Progenitor cell of endocrine pancreas (in vitro differentiated cells): ENCODE measurements around the gene TARS2. TPM values are rescaled to one million over a fixed set of nuclear protein-coding genes. Genes with fewer than 3 reads are reported as not detected.

Source experiments
- DNase-seq: peaks from one replicate; pipeline ENCODE4 v3.0.0; 2021; ENCODE audit warnings: low spot score; ENCODE audit not compliant: unreplicated experiment
- H3K27ac Mint-ChIP-seq: 2 replicates; pipeline ENCODE4 v1.8.0; 2021; ENCODE audit warnings: mild to moderate bottlenecking, moderate library complexity, mixed read lengths
- H3K27me3 Mint-ChIP-seq: 2 replicates; pipeline ENCODE4 v1.8.0; 2021; ENCODE audit warnings: mixed read lengths
- H3K36me3 Mint-ChIP-seq: 2 replicates; pipeline ENCODE4 v1.8.0; 2022; ENCODE audit warnings: mixed read lengths; ENCODE audit not compliant: insufficient read depth
- H3K4me1 Mint-ChIP-seq: 2 replicates; pipeline ENCODE4 v1.8.0; 2021; ENCODE audit warnings: low read depth, mixed read lengths
- H3K4me3 Mint-ChIP-seq: 2 replicates; pipeline ENCODE4 v1.8.0; 2021; ENCODE audit warnings: low read depth, mild to moderate bottlenecking, moderate library complexity, mixed read lengths
- H3K9me3 Mint-ChIP-seq: 2 replicates; pipeline ENCODE4 v1.8.0; 2021; ENCODE audit warnings: low read depth, mixed read lengths
- total RNA-seq: library from RNA; stranded (reverse); gene quantifications from 2 replicates; pipeline ENCODE4 v1.2.1, GENCODE V29; 2021
- TF ChIP-seq, protein P1 (sequence below): fragments of 200-600 bp; sonication (generic); IDR thresholded peaks from one replicate; pipeline ENCODE4 v1.5.0; 2021; ENCODE audit warnings: antibody characterized with exemption, mild to moderate bottlenecking; ENCODE audit not compliant: unreplicated experiment

Gene TARS2
- total RNA-seq, 1 donor from 2014 or later, result 30.8 TPM

DNA sequence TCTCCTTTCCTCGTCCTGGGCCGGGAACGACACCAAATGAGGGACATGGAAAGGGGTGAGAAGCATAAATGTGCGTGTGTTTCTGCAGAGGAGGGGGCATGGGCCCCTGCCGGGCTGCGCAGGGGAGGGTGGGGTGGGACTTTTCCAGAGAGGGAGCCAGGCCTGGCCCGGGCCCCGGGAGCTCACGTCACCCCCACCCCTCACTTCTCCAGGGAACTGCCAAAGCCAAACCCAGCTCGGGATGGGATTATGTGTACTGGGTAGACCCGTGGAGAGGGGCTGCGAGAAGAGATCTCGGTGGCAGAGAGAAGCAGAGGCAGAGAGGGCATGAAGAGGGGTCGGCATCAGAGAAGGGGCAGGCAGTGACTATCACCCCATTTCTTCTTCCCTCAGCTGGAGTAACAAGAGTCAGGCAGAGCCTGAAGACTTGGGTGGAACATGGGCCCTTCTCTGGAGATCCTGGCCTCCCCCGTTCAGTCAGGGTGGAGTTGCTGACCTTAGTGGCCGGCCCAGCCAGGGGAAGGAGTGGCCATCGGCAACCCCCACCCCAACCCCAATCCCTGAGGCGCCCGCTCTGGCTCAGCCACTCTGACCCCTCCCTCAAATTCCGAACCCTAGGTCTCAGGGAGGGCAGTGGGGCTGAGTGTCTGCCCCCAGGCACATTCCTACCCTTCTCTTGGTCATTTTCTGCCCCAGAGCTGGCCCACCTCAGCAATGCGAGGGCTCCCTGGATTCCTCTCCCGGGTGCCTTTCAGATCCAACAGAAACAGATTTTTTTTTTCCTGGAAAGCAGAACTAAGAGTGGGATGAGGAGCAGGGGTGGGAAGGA lies 63.2 kb downstream of the TARS2 start:
- H3K4me1 Mint-ChIP-seq, result peaks cover 7% of the 10 kb centered on the region
- TF ChIP-seq, protein P1, sequence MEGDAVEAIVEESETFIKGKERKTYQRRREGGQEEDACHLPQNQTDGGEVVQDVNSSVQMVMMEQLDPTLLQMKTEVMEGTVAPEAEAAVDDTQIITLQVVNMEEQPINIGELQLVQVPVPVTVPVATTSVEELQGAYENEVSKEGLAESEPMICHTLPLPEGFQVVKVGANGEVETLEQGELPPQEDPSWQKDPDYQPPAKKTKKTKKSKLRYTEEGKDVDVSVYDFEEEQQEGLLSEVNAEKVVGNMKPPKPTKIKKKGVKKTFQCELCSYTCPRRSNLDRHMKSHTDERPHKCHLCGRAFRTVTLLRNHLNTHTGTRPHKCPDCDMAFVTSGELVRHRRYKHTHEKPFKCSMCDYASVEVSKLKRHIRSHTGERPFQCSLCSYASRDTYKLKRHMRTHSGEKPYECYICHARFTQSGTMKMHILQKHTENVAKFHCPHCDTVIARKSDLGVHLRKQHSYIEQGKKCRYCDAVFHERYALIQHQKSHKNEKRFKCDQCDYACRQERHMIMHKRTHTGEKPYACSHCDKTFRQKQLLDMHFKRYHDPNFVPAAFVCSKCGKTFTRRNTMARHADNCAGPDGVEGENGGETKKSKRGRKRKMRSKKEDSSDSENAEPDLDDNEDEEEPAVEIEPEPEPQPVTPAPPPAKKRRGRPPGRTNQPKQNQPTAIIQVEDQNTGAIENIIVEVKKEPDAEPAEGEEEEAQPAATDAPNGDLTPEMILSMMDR, result no peak
- no peak for DNase-seq
- H3K36me3 Mint-ChIP-seq, result no peaks in the 10 kb centered on the region
- no peaks in the 10 kb centered on the region for H3K9me3 Mint-ChIP-seq
- H3K27me3 Mint-ChIP-seq, result peaks cover 17% of the 10 kb centered on the region
- peak overlapping the region; percentile 67 for H3K27ac Mint-ChIP-seq
- H3K4me3 Mint-ChIP-seq, result no peak overlapping the region

DNA sequence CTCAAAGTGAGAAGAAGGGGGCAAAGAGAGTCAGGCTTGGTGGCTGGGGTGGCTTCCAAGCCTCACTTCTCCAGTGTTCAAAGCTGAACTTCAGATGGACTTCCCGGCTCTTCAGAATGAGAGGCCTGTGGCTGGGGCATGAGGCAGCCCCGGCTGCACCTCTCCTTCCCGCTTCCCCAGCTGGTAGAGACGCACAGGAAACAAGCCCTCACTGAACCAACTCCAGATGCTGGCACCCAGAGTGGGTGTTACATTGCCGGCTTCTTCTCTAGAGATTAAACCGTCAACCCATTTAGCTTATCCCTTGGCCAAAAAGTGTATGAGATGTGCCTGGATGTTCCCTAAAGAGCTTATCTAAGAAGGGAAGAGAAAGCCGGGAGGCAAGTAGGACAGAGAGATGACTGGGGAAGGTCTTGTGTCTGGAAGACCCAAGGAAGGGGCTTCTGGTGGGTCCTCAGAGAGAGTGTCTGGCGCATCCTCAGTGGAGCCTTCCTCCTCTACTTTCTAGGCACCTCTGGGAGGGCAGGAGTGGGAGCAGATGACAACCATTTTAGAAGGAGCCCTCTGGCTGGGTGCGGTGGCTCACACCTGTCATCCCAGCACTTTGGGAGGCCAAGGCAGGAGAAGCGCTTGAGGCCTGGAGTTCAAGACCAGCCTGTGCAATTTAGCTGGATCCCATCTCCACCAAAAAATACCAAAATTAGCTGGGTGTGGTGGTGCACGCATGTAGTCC lies 64.0 kb downstream of the TARS2 start:
- Mint-ChIP-seq H3K27ac (no peak overlapping the region), H3K4me3 (no peak overlapping the region)
- DNase-seq, result no peak

DNA sequence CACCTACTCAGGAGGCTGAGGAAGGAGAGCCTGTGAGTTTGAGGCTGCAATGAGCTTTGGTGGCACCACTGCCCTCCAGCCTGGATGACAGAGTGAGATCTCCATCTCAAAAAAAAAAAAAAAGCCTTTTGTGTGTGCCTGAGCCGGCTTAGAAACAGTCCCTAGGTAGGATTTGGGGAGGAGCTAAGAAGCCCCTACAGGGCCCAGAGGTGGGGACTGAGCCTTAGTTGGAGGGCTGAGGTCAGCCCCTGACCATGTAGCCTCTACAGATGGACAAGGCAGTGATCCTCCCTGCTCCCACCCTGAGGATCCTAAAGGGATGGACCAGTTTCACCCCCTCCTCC lies 64.5 kb downstream of the TARS2 start:
- Mint-ChIP-seq H3K27ac (no peak overlapping the region), H3K9me3 (no peaks in the 10 kb centered on the region), H3K4me3 (no peak overlapping the region), H3K27me3 (peaks cover 17% of the 10 kb centered on the region), H3K4me1 (peaks cover 5% of the 10 kb centered on the region), H3K36me3 (no peaks in the 10 kb centered on the region)
- TF ChIP-seq, protein P1, result no peak
- DNase-seq, result no peak

More for the DNA sequence above, 64.0 kb downstream of the TARS2 start:
- TF ChIP-seq, protein P1, result no peak
- Mint-ChIP-seq H3K27me3 (peaks cover 17% of the 10 kb centered on the region), H3K9me3 (no peaks in the 10 kb centered on the region), H3K36me3 (no peaks in the 10 kb centered on the region), H3K4me1 (peaks cover 6% of the 10 kb centered on the region)

DNA sequence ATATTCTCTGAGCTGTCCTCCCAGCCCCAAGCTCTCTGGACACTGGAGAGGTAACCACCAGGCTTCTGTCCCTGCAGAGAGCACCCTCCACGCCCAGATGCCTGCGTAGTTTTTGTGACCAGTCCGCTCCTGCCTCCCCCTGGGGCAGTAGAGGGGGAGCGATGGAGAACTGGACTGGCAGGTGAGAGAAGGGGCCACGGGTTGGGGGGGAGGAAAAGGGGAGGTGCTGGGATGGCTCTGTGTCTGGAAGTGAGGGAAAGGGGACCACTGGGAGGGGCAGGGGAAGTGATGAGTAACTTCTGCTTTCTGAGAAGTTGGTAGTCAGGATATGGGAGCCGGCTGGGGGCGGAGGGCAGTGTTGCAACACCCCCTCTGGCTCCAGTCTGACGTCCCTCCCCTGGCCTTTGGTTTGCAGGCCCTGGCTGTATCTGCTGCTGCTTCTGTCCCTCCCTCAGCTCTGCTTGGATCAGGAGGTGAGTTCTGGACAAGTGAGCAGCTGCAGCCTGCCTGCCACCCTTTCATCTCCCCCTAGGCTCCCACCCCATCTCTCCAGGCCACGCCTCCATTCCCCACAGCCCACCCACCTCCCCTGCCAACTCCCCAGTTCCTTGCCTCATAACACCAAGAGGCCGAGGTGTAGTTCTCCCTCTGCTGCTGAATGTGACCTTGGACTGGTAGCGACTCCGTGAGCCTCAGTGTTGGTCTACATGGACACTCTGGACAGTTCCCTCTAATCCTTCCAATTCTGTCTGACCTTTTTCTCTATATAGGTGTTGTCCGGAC lies 65.1 kb downstream of the TARS2 start:
- Mint-ChIP-seq H3K27me3 (peaks cover 17% of the 10 kb centered on the region), H3K9me3 (no peaks in the 10 kb centered on the region), H3K4me3 (no peak overlapping the region), H3K27ac (no peak overlapping the region), H3K36me3 (no peaks in the 10 kb centered on the region), H3K4me1 (peaks cover 5% of the 10 kb centered on the region)
- DNase-seq, result no peak
- TF ChIP-seq, protein P1, result no peak

DNA sequence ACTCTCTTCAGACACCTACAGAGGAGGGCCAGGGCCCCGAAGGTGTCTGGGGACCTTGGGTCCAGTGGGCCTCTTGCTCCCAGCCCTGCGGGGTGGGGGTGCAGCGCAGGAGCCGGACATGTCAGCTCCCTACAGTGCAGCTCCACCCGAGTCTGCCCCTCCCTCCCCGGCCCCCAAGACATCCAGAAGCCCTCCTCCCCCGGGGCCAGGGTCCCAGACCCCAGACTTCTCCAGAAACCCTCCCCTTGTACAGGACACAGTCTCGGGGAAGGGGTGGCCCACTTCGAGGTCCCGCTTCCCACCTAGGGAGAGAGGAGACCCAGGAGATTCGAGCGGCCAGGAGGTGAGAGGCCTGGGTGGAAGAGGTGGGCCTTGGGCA lies 65.7 kb downstream of the TARS2 start:
- TF ChIP-seq, protein P1, result no peak
- no peak for DNase-seq
- Mint-ChIP-seq H3K27ac (no peak overlapping the region), H3K36me3 (no peaks in the 10 kb centered on the region), H3K4me3 (no peak overlapping the region), H3K4me1 (peaks cover 5% of the 10 kb centered on the region), H3K27me3 (peaks cover 17% of the 10 kb centered on the region), H3K9me3 (no peaks in the 10 kb centered on the region)
